GM18870 (cell line): ENCODE measurements around the gene SLC37A3.
"Not testable (repeated sequence)": the region's sequence is repeated elsewhere in the genome, so short reads cannot be mapped to it uniquely, and the experiment has no call there.

ENCODE experiments used
- ATAC-seq: cut with Tn5 transposase; IDR thresholded peaks from one replicate; pipeline ENCODE4 v1.9.1; 2021; ENCODE audit warnings: moderate library complexity; ENCODE audit not compliant: unreplicated experiment

Gene SLC37A3

GRCh38 chr7:140315498-140316164, 82.7 kb downstream of the SLC37A3 start:
- ATAC-seq: no peak

DNA sequence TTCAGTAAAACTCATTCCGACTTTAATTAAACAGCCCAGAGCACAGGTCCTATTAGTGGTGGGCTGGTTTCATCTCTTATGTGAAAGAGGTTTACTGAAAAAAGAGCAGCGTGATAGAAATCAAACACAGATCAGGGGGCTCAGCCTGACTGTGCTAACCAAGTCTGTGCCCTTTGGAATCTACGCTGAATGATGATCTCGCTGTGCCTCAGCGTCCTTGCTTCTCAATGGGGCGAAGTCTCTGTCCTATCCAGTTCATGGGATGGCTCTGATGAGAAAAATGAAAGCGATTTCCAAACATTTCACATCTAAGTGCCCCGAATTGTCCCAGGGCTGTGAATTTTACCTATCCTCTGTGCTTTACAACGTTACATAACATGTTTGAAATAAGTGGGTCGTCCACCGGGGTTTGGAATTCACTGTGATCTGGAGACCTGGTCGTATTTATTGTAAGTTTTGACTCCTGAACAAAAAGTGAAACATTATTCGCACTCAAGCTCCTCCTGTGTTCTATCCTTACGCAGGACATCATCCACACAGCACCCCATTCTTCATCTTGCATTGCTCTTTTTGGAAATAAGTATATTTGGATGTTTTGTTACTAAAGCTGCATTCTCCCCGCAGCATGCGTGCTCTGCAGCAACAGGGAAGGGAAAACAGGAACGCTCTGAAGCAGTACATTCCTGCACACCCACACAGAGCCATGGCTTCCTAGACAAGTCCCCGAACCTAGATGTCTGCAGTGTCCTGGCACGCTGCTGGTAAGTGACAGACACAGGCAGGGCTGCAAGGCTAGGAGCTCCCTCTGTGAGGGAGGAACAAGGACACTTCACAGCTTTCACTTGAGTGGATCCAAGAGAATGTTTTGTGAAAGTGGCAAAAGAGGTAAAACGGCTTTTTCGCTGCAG, 83.5 kb downstream of the SLC37A3 start:
- no peak for ATAC-seq

DNA sequence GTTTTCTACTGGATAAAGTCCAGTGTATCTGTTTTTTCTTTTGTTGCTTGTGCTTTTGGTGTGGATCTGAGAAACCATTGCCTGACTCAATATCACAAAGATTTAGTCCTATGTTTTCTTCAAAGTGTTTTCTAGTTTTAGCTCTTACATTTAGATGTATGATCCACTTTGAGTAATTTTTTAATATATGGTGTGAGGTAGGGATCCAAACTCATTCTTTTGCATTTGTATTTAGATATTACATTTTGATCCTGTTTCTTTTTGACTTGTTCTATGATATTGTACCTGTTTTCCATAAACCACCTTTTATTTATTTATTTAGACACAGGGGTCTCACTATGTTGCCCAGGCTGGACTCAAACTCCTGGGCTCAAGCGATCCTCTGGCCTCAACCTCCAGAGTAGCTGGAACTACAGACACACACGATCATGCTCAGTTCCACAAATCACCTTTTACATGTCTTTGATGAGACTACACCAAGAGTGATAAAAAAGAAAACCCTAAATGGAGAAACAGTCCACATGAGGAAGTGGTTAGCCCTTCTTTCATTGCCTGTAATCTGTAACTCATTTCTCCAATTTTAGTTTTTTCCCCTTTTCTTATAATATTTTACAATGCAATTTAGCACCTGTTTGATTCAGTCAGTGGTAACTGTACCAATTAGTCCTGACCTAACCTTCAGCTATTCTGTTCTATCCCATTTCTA, 86.0 kb downstream of the SLC37A3 start:
- no peak for ATAC-seq

DNA sequence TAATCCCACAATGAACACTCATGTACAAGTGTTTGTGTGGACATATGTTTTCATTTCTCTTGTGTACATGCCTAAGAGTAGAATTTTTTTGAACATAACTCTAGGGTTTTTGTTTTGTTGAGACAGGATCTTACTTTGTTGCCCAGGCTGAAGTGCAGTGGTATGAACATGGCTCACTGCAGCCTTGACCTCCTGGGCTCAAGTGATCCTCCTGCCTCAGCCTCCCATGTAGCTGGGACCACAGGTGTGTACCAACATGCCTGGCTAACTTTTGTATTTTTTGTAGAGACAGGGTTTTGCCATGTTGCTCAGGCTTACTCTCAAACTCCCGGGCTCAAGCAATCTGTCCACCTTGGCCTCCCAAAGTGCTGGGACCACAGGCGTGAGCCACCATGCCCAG, 87.2 kb downstream of the SLC37A3 start:
- not testable (repeated sequence) for ATAC-seq

DNA sequence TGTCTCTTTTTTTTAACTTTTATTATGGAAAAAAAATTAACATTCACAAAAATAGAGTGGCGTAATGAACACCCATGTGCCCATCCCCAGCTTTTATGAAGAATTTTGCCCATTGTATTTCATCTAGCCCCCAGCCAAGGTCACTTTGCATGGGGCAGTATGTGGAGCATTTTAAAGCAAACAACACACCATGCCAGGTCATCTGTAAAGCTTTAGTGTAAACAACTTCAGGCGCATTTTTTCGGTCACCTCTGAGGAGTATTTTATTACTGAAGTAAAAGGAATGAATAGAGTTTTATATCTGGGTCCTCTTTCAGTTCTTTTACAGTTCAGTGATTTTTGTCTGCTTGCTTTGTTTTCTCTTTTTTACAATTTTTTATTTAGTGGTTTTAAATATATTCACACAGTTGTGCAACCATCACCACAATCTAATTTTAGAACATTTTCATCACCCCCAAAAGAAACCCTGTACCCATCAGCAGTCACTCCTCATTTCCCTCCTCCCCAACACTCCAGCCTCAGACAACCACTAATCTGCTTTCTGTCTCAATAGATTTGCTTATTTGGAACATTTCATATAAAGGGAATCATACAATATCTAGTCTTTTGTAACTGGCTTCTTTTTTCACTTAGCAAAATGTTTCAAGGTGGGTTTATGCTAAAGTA, 87.9 kb downstream of the SLC37A3 start:
- no peak for ATAC-seq

DNA sequence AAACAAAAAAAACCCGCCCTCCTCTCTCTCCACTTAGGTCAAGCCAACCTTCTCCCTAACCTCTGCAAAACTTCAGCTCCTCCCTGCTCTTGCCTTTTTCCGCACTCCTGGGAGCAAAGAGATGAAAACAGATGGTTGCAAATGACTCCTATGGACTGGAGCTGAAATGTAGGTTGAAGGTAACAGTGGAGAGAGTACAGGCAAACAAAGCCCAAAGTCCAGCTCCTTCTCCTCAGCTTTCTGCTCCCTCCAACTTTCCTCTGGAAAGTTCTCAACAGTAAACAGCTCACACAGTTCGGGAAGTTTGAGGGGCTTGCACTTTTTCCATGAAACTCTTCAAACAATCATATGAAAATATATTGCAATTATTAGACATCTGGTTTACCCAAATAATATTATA, 90.3 kb downstream of the SLC37A3 start:
- no peak for ATAC-seq

- ATAC-seq: no peak
Observed at GRCh38 chr7:140304191-140304799, 94.0 kb downstream of the SLC37A3 start.

GRCh38 chr7:140300243-140301136, 97.8 kb downstream of the SLC37A3 start:
- no peak for ATAC-seq

DNA sequence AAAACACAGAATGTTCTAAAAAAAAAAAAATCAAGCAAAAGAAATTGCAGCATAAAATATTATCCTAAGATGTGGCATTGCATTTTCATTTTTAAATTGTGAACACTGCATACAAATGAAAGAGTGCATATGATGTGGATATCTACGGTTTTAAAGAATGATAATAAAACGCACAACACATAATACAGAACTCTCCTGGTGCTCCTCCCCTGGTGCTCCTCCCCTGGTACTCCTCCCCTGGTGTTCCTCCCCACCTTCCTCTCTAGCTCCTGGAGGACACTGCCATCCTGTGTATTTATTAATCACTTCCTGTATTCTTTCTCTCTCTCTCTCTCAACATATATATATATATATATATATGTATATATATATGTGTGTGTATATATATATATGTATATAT, 100.1 kb downstream of the SLC37A3 start:
- ATAC-seq: no peak

DNA sequence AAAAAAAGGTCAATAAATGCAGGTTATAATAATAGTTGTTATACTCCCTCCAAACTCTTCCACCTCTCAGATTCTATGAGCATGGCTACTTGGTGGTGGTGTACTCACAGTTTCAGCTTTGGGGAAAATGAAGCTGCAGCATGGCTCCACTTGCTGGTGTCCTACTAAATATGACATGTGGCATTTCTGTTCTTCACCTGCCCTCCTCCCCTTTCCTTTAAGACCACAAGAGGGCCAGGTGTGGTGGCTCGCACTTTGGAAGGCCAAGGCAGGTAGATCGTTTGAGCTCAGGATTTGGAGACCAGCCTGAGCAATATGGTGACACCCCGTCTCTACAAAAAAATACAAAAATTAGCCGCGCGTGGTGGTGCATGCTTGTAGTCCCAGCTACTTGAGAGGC, 101.1 kb downstream of the SLC37A3 start:
- ATAC-seq: no peak

DNA sequence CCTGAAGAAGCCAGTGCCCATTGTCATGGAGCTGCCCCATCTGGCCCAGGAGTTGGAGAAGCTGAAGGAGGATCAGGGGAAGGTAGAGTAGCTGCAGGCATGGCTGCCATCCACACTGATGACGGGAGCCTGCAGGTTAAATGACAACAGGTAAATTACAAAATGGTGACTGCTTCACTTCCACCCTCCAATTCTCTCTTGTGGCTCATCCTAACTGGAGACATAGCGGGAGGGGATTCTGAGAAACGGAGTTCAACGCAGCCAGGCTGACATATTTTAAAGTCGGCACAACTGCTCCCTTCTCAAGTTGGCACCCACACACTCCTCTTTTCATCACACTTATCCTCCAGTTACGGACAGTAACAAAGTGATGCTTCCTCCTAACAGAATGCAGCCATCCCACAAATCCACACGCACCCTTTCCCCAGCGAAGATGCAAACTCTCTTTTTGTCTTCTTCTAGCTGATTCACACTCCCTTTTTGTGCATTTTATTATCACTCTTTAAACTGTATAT, 103.0 kb downstream of the SLC37A3 start:
- no peak for ATAC-seq

DNA sequence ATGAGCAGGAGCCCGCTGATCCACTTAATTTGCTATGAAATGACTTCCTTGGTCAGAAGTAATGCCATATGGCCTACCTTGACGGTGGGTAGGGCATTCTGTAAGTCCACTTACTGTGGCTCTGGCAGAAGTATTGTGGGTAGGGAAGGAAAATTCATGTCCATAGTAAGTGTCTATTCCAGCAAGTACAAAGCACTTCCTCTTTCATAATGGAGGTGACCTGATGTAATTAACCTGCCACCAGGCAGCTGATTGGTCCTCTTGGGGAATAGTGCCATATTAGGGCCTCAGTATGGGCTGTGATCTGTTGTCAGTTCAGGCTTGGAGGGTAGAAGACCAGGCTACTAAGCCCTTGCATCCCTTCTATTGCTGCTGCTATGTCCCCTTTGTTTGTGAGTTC, 103.9 kb downstream of the SLC37A3 start:
- no peak for ATAC-seq

- ATAC-seq: no peak
Observed at GRCh38 chr7:140292438-140292837, 105.9 kb downstream of the SLC37A3 start.

GRCh38 chr7:140289804-140290203, 108.5 kb downstream of the SLC37A3 start:
- no peak for ATAC-seq

GRCh38 chr7:140287988-140288387, 110.3 kb downstream of the SLC37A3 start:
- ATAC-seq: no peak

- ATAC-seq: no peak
Observed at GRCh38 chr7:140285938-140286337, 112.4 kb downstream of the SLC37A3 start.

DNA sequence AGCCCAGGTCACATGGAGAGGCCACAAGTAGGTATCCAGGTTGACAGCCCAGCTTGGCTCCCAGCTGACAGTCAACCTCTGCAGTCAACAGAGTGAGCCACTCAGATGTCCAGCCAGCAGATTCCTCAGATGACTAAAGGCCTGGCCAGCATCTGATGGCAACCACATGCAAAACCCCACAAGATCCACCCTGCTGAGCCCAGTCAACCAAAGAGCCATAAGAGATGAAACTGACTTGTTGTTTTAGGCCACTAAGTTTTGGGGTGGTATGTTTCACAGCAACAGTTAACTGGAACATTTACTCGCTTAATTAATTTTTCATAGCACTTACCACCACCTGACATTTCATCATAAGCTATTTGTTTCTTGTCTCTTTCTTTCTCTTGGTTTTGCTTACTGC, 114.3 kb downstream of the SLC37A3 start:
- ATAC-seq: no peak
